ENCODE data around the gene MRPL58. TPM values are rescaled to one million over a fixed set of nuclear protein-coding genes. Genes with fewer than 3 reads are reported as not detected.

The MRPL58 gene
- total and polyA plus RNA-seq, 2 donors (not counting 1 experiment from before 2014, with no cell fraction given): 20.8 to 21.6 TPM

- peak; percentile 96 for DNase-seq
- peak; percentile 97 for ATAC-seq (ENCODE audit: low read depth)
- peak within 1 kb of the TSS; percentile 77 to 97 (median 89) for H3K4me3 ChIP-seq (ENCODE audit: control extremely low read depth in 1 of 5, extremely low read depth in 1 of 5, insufficient read depth in 1 of 5, low read depth in 2 of 5, low read length in 4 of 5)
- no peaks in the 10 kb centered on the region for H3K9me3 Mint-ChIP-seq (ENCODE audit: insufficient read depth)
- H3K4me1 Mint-ChIP-seq: peaks cover 27% of the 10 kb centered on the region
- H3K9me3 ChIP-seq (ENCODE audit: control extremely low read depth in 1 of 3, control insufficient read depth in 2 of 3, insufficient read depth in 1 of 3, low read length in 2 of 3): no peaks in the 10 kb centered on the region
- no peaks in the 10 kb centered on the region for H4K20me1 ChIP-seq (ENCODE audit: control insufficient read depth, insufficient read depth, low read length, poor library complexity, severe bottlenecking)
- TF ChIP-seq EZH2 (IDR thresholded peaks at IDR 0.05; ENCODE audit: borderline replicate concordance, insufficient read depth, low read depth, low read length, poor library complexity, severe bottlenecking) (no peak), CTCF (IDR thresholded peaks at IDR 0.05) (no peak)
- H3K79me2 ChIP-seq (ENCODE audit: control insufficient read depth, insufficient read depth, low read length): peaks cover 19% of the 10 kb centered on the region
- H3K9ac ChIP-seq (ENCODE audit: low read length): peak within 1 kb of the TSS; percentile 95
- H2AFZ ChIP-seq (ENCODE audit: insufficient read depth, low read depth, low read length, poor library complexity, severe bottlenecking): peak within 1 kb of the TSS; percentile 99
- WGBS (ENCODE audit: insufficient coverage): under 1% methylated on average over 70 of the region's 72 CpGs
- CTCF ChIA-PET: interaction anchor here (0.5 to 1.5 kb wide), 3 partner anchors 85 to 183 kb away, joined by 3 to 4 read pairs (median 3); no protein-coding TSS in a partner anchor
- intact Hi-C loops (cut with micrococcal nuclease): loop anchor here (1.0 to 10.0 kb wide), 8 partner anchors 12 to 158 kb away; partner anchors contain the start of genes ARMC7, CDR2L, JPT1 and MRPL58
- no peaks in the 10 kb centered on the region for H3K36me3 ChIP-seq (replicated peaks in 1 of 2; ENCODE audit: control extremely low read depth in 1 of 2, control insufficient read depth in 1 of 2, extremely low read depth in 1 of 2, insufficient read depth in 2 of 2, low read length in 1 of 2)
- POLR2A ChIA-PET: interaction anchor here (0.6 to 1.3 kb wide), 7 partner anchors 12 to 159 kb away, joined by 3 to 6 read pairs (median 3); partner anchors contain the start of genes MRPL58, NUP85 and SUMO2
- H3K27me3 Mint-ChIP-seq: no peaks in the 10 kb centered on the region
- no peaks in the 10 kb centered on the region for H3K27me3 ChIP-seq (replicated peaks in 1 of 4; ENCODE audit: control extremely low read depth in 1 of 4, control insufficient read depth in 3 of 4, insufficient read depth in 4 of 4, low read length in 3 of 4)
- H3K4me1 ChIP-seq (ENCODE audit: control insufficient read depth in 2 of 2, insufficient read depth in 2 of 2, low read length in 2 of 2): peaks cover 13 to 16% of the 10 kb centered on the region in 2 donors
- peak within 1 kb of the TSS; percentile 93 for H3K4me2 ChIP-seq (replicated peaks; ENCODE audit: low read depth, low read length, poor library complexity, severe bottlenecking)
- peak within 1 kb of the TSS; percentile 94 for H3K27ac Mint-ChIP-seq
- peak within 1 kb of the TSS; percentile 46 to 89 for H3K27ac ChIP-seq (ENCODE audit: low read length in 2 of 2)
- H3K4me3 Mint-ChIP-seq: peak within 1 kb of the TSS; percentile 96
Observed at GRCh38 chr17:75046407-75047289, 34.2 kb downstream of the MRPL58 start, which contains the start of the genes ATP5PD and KCTD2. Gene ATP5PD (minus strand): TSS chr17:75046969. CDS start chr17:75042650, 4,319 bp downstream. Gene KCTD2 (plus strand): TSS chr17:75047225. CDS start chr17:75047251, 26 bp downstream.

All from B cell (primary cell).